ENCODE results near the gene ERMN.

The ERMN gene

DNA sequence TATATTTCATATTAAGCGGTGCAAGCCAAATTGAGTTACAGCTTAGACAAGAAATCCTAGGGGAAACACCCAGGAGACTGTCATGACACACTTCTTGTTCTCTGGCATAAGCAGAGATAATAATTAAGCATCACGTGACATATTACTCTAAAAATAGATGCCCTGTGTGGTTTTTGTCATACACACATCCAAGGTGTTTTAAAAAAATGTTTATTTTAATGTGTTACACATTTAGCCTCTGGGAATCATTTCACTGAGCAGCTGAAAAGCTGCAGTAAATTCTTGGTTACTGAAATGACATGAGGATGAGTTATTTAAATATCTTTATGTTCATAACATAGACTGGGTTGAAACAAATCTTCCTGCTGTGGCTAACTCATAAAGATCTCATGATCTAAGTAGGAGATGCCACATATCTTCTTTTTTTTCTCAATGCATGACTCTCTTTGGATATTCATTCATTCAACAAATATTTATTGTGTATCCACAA is 38.0 kb upstream of the ERMN start:
- H3K79me2 ChIP-seq (ENCODE audit: insufficient read depth, low read depth): no peaks in the 10 kb centered on the region
- H3K27me3 ChIP-seq (ENCODE audit: insufficient read depth, low read depth): no peaks in the 10 kb centered on the region
- H3K4me1 ChIP-seq (ENCODE audit: low read depth, poor library complexity, severe bottlenecking): peaks cover 24% of the 10 kb centered on the region
- no peak overlapping the region for H3K9ac ChIP-seq
- H2AFZ ChIP-seq (ENCODE audit: low read depth): no peak overlapping the region
- peak overlapping the region; percentile 46 for H3K4me2 ChIP-seq
- no peaks in the 10 kb centered on the region for H4K20me1 ChIP-seq (ENCODE audit: insufficient read depth)
- H3K4me3 ChIP-seq (IDR thresholded peaks at IDR 0.05; ENCODE audit: insufficient read depth, low read depth, low read length): peak overlapping the region; percentile 31
- H3K27ac ChIP-seq: 0 out of 2 replicates have a peak overlapping the region, but pooled peaks have one; percentile 1
- TF ChIP-seq, protein P1, sequence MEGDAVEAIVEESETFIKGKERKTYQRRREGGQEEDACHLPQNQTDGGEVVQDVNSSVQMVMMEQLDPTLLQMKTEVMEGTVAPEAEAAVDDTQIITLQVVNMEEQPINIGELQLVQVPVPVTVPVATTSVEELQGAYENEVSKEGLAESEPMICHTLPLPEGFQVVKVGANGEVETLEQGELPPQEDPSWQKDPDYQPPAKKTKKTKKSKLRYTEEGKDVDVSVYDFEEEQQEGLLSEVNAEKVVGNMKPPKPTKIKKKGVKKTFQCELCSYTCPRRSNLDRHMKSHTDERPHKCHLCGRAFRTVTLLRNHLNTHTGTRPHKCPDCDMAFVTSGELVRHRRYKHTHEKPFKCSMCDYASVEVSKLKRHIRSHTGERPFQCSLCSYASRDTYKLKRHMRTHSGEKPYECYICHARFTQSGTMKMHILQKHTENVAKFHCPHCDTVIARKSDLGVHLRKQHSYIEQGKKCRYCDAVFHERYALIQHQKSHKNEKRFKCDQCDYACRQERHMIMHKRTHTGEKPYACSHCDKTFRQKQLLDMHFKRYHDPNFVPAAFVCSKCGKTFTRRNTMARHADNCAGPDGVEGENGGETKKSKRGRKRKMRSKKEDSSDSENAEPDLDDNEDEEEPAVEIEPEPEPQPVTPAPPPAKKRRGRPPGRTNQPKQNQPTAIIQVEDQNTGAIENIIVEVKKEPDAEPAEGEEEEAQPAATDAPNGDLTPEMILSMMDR (conservative IDR thresholded peaks at IDR 0.05; ENCODE audit: low read depth, low read length): no peak
- H3K36me3 ChIP-seq (ENCODE audit: insufficient read depth): peaks cover 2% of the 10 kb centered on the region; the same call in 1 of the 2 replicates

DNA sequence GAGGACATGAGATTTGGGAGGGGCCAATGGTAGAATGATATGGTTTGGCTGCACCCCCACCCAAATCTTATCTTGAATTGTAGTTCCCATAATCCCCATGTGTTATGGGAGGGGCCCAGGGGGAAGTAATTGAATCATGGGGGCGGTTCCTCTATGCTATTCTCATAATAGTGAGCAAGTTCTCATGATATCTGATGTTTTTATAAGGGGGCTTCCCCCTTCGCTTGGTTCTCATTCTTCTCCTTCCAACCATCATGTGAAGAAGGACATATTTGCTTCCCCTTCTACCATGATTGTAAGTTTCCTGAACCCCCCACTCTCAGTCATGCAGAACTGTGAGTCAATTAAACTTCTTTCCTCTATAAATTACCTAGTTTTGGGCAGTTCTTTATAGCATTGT is 37.0 kb upstream of the ERMN start:
- Histone ChIP-seq H3K9ac (no peak overlapping the region), H3K4me2 (no peak overlapping the region), H3K4me3 (IDR thresholded peaks at IDR 0.05; ENCODE audit: insufficient read depth, low read depth, low read length) (no peak overlapping the region), H3K27me3 (ENCODE audit: insufficient read depth, low read depth) (no peaks in the 10 kb centered on the region), H3K4me1 (ENCODE audit: low read depth, poor library complexity, severe bottlenecking) (peaks cover 24% of the 10 kb centered on the region), H2AFZ (ENCODE audit: low read depth) (no peak overlapping the region), H3K36me3 (ENCODE audit: insufficient read depth) (peaks cover 2% of the 10 kb centered on the region; the same call in 1 of the 2 replicates), H4K20me1 (ENCODE audit: insufficient read depth) (no peaks in the 10 kb centered on the region), H3K79me2 (ENCODE audit: insufficient read depth, low read depth) (no peaks in the 10 kb centered on the region), H3K27ac (no peak overlapping the region)
- TF ChIP-seq, protein P1 (conservative IDR thresholded peaks at IDR 0.05; ENCODE audit: low read depth, low read length): no peak

DNA sequence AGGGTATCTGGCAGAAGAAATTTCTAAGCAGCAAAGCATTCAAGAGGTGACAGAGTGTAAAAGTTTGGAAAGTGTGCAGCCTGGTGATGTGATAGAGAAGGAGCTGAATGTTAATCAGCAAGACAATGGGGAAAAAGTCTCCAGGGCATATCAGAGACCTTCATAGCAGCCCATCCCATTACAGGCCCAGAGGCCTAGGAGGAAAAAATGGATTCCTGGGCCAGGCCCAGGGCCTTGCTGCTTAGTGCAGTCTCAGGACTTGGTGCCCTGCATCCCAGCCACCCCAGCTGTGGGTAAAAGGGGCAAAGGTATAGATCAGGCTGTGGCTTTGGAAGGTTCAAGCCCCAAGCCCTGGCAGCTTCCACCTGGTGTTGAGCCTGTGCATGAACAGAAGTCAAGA is 35.9 kb upstream of the ERMN start:
- H3K4me3 ChIP-seq (IDR thresholded peaks at IDR 0.05; ENCODE audit: insufficient read depth, low read depth, low read length): no peak overlapping the region
- H3K27me3 ChIP-seq (ENCODE audit: insufficient read depth, low read depth): no peaks in the 10 kb centered on the region
- H4K20me1 ChIP-seq (ENCODE audit: insufficient read depth): no peaks in the 10 kb centered on the region
- no peaks in the 10 kb centered on the region for H3K79me2 ChIP-seq (ENCODE audit: insufficient read depth, low read depth)
- H3K4me1 ChIP-seq (ENCODE audit: low read depth, poor library complexity, severe bottlenecking): peaks cover 24% of the 10 kb centered on the region
- TF ChIP-seq, protein P1 (conservative IDR thresholded peaks at IDR 0.05; ENCODE audit: low read depth, low read length): no peak
- H2AFZ ChIP-seq (ENCODE audit: low read depth): no peak overlapping the region
- H3K9ac ChIP-seq: no peak overlapping the region
- H3K36me3 ChIP-seq (ENCODE audit: insufficient read depth): peaks cover 2% of the 10 kb centered on the region; the same call in 1 of the 2 replicates
- H3K27ac ChIP-seq: no peak overlapping the region
- H3K4me2 ChIP-seq: no peak overlapping the region

DNA sequence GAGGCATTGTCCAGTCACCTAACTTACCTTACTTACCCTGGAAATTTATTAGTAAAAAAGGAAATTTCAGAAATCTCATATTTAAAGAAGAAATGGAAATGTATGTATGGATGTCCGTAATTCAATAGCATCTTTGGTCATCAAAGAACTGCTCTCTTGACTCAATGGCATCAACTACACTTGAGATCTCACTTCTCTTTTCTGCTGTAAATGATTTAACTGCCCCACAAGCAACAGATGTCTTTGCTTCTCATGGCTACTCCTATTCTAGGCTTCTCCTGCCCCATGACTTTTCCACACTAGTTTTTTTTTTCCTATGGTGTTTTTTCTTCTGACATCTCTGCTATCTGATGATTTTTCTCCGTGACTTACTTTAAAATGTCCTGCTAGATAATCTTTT is 34.0 kb upstream of the ERMN start:
- Histone ChIP-seq H3K9ac (no peak overlapping the region), H2AFZ (ENCODE audit: low read depth) (no peak overlapping the region), H3K4me1 (ENCODE audit: low read depth, poor library complexity, severe bottlenecking) (peaks cover 18% of the 10 kb centered on the region), H4K20me1 (ENCODE audit: insufficient read depth) (no peaks in the 10 kb centered on the region), H3K79me2 (ENCODE audit: insufficient read depth, low read depth) (no peaks in the 10 kb centered on the region), H3K27me3 (ENCODE audit: insufficient read depth, low read depth) (no peaks in the 10 kb centered on the region), H3K27ac (no peak overlapping the region), H3K36me3 (ENCODE audit: insufficient read depth) (peaks cover 2% of the 10 kb centered on the region; the same call in 1 of the 2 replicates), H3K4me3 (IDR thresholded peaks at IDR 0.05; ENCODE audit: insufficient read depth, low read depth, low read length) (no peak overlapping the region), H3K4me2 (no peak overlapping the region)
- TF ChIP-seq, protein P1 (conservative IDR thresholded peaks at IDR 0.05; ENCODE audit: low read depth, low read length): no peak

All from KMS-11 (cell line).